Upper lobe of left lung (tissue), 4 donors: ENCODE results near the gene BMX.

Experiments used
- CTCF ChIP-seq, 6 experiments: fragments of 450-650 bp in 4 of 6; fragments of 200-600 bp in 2 of 6; sonication (generic) in 2 of 6; IDR thresholded peaks; one replicate each; pipeline ENCODE4 v1.5.1; 2016 to 2019; ENCODE audit warnings: antibody characterized with exemption in 6 of 6
- EP300 ChIP-seq, 4 donors: sonication (generic); formaldehyde crosslinking; IDR thresholded peaks; one replicate each; pipeline ENCODE4 v1.5.1; 2017; ENCODE audit warnings: antibody characterized with exemption in 4 of 4, control low read depth in 2 of 4

DNA sequence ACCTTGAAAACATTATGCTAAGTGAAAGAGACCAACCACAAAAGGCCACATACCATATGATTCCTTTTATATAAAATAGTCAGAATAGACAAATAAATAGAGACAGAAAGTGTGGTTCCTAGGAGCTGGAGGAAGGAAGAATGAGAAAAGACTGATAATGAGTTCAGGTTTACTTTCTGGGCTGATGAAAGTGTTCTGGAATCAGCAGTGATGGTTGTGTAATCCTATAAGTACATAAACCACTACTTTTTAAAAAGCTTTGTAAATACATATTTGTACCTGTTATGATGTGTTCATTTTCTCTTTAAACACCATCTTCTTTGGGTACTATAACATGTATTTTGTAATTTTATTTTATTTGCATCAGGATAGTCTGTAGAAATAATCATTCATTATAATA lies 28.1 kb upstream of the BMX start:
- TF ChIP-seq CTCF (IDR thresholded peaks at IDR 0.05): no peak
- no peak for TF ChIP-seq EP300 (IDR thresholded peaks at IDR 0.05)
